HG02798 (cell line): ENCODE results near the gene PBLD.
"Not testable (repeated sequence)": the region's sequence is repeated elsewhere in the genome, so short reads cannot be mapped to it uniquely, and the experiment has no call there.

Source experiments
- ATAC-seq: cut with Tn5 transposase; IDR thresholded peaks from one replicate; pipeline ENCODE4 v1.9.1; 2021; ENCODE audit warnings: mild to moderate bottlenecking; ENCODE audit not compliant: unreplicated experiment, poor library complexity

Gene PBLD

GRCh38 chr10:68284062-68285001 lies 48.4 kb downstream of the PBLD start:
- no peak for ATAC-seq

GRCh38 chr10:68280758-68281157 lies 52.0 kb downstream of the PBLD start:
- ATAC-seq = no peak

- ATAC-seq = not testable (repeated sequence)
These were observed 53.6 kb downstream of the PBLD start for GRCh38 chr10:68278906-68279753.

- not testable (repeated sequence) for ATAC-seq
These were observed 54.9 kb downstream of the PBLD start for GRCh38 chr10:68277814-68278213.

GRCh38 chr10:68276224-68276623 lies 56.5 kb downstream of the PBLD start:
- ATAC-seq = no peak

- ATAC-seq = no peak
These were observed 57.1 kb downstream of the PBLD start for GRCh38 chr10:68275600-68276126.

GRCh38 chr10:68272833-68273232 lies 59.9 kb downstream of the PBLD start:
- no peak for ATAC-seq

- no peak for ATAC-seq
These were observed 61.4 kb downstream of the PBLD start for GRCh38 chr10:68271196-68271882.

- ATAC-seq = no peak
These were observed 63.0 kb downstream of the PBLD start for GRCh38 chr10:68269562-68270290.

GRCh38 chr10:68261132-68261856 lies 71.4 kb downstream of the PBLD start:
- no peak for ATAC-seq

- no peak for ATAC-seq
These were observed 79.4 kb downstream of the PBLD start for GRCh38 chr10:68253346-68253745.

- ATAC-seq = peak; percentile 48
These were observed 80.9 kb downstream of the PBLD start for GRCh38 chr10:68251625-68252495.

GRCh38 chr10:68251151-68251550 lies 81.6 kb downstream of the PBLD start:
- no peak for ATAC-seq

- no peak for ATAC-seq
These were observed 83.4 kb downstream of the PBLD start for GRCh38 chr10:68249297-68249696.

- ATAC-seq = no peak
These were observed 84.8 kb downstream of the PBLD start for GRCh38 chr10:68247931-68248330.

GRCh38 chr10:68246397-68246796 lies 86.3 kb downstream of the PBLD start:
- not testable (repeated sequence) for ATAC-seq

- ATAC-seq = no peak
These were observed 90.7 kb downstream of the PBLD start for GRCh38 chr10:68242051-68242450.

- ATAC-seq = no peak
These were observed 93.1 kb downstream of the PBLD start for GRCh38 chr10:68239596-68240150.
